ENCODE measurements around the gene ADAMTSL3. TPM values are rescaled to one million over a fixed set of nuclear protein-coding genes. Genes with fewer than 3 reads are reported as not detected.

The ADAMTSL3 gene
- total RNA-seq, 4 donors from 2014 or later: 16.2 to 19.7 (median 19.3) TPM

GRCh38 chr15:83880529-83880928 lies 226.6 kb downstream of the ADAMTSL3 start:
- H3K4me1 ChIP-seq: no peaks in the 10 kb centered on the region
- H3K4me3 ChIP-seq: no peak overlapping the region
- WGBS, 2 donors: 79 to 94% methylated on average over 2 of the region's 2 CpGs
- DNase-seq (ENCODE audit: low spot score in 2 of 2): no peak
- TF ChIP-seq POLR2A (IDR thresholded peaks at IDR 0.05) (no peak), EP300 (IDR thresholded peaks at IDR 0.05) (no peak), CTCF (IDR thresholded peaks at IDR 0.05) (no peak)
- no peaks in the 10 kb centered on the region for H3K9me3 ChIP-seq
- H3K36me3 ChIP-seq: no peaks in the 10 kb centered on the region
- no peak overlapping the region for H3K27ac ChIP-seq
- H3K27me3 ChIP-seq: no peaks in the 10 kb centered on the region

- Histone ChIP-seq H3K27ac (no peak overlapping the region), H3K27me3 (no peaks in the 10 kb centered on the region), H3K9me3 (no peaks in the 10 kb centered on the region), H3K36me3 (no peaks in the 10 kb centered on the region), H3K4me3 (no peak overlapping the region), H3K4me1 (no peaks in the 10 kb centered on the region)
- 86 to 94% methylated on average over 3 of the region's 3 CpGs for WGBS, 2 donors
- no peak for DNase-seq (ENCODE audit: low spot score in 2 of 2)
- TF ChIP-seq CTCF (IDR thresholded peaks at IDR 0.05) (no peak), EP300 (IDR thresholded peaks at IDR 0.05) (no peak), POLR2A (IDR thresholded peaks at IDR 0.05) (no peak)
Measured at GRCh38 chr15:83881156-83881555, 227.2 kb downstream of the ADAMTSL3 start.

- H3K36me3 ChIP-seq: no peaks in the 10 kb centered on the region
- no peaks in the 10 kb centered on the region for H3K9me3 ChIP-seq
- H3K27me3 ChIP-seq: no peaks in the 10 kb centered on the region
- DNase-seq (ENCODE audit: low spot score in 2 of 2): no peak
- 89 to 91% methylated on average over 2 of the region's 2 CpGs for WGBS, 2 donors
- H3K27ac ChIP-seq: no peak overlapping the region
- no peak for TF ChIP-seq POLR2A (IDR thresholded peaks at IDR 0.05)
- TF ChIP-seq CTCF (IDR thresholded peaks at IDR 0.05): no peak
- TF ChIP-seq EP300 (IDR thresholded peaks at IDR 0.05): no peak
- H3K4me1 ChIP-seq: peaks cover 0 to 4% (median 0%) of the 10 kb centered on the region in 4 donors
- no peak overlapping the region for H3K4me3 ChIP-seq
Measured at GRCh38 chr15:83886321-83886720, 232.4 kb downstream of the ADAMTSL3 start.

GRCh38 chr15:83887404-83887803 lies 233.5 kb downstream of the ADAMTSL3 start:
- Histone ChIP-seq H3K36me3 (no peaks in the 10 kb centered on the region), H3K9me3 (no peaks in the 10 kb centered on the region), H3K27me3 (no peaks in the 10 kb centered on the region), H3K27ac (no peak overlapping the region), H3K4me3 (no peak overlapping the region), H3K4me1 (peaks cover 0 to 4% (median 0%) of the 10 kb centered on the region in 4 donors)
- WGBS, 2 donors: 93 to 98% methylated on average over 2 of the region's 2 CpGs
- no peak for DNase-seq (ENCODE audit: low spot score in 2 of 2)
- TF ChIP-seq CTCF (IDR thresholded peaks at IDR 0.05): no peak
- no peak for TF ChIP-seq POLR2A (IDR thresholded peaks at IDR 0.05)
- TF ChIP-seq EP300 (IDR thresholded peaks at IDR 0.05): no peak

- no peaks in the 10 kb centered on the region for H3K36me3 ChIP-seq
- no peaks in the 10 kb centered on the region for H3K9me3 ChIP-seq
Measured at GRCh38 chr15:83887961-83888360, 234.0 kb downstream of the ADAMTSL3 start.

More at GRCh38 chr15:83887961-83888360, 234.0 kb downstream of the ADAMTSL3 start:
- H3K4me3 ChIP-seq: no peak overlapping the region
- no peak overlapping the region for H3K27ac ChIP-seq
- WGBS, 2 donors: 82 to 92% methylated on average over 2 of the region's 2 CpGs
- H3K27me3 ChIP-seq: no peaks in the 10 kb centered on the region
- TF ChIP-seq POLR2A (IDR thresholded peaks at IDR 0.05) (no peak), CTCF (IDR thresholded peaks at IDR 0.05) (no peak), EP300 (IDR thresholded peaks at IDR 0.05) (no peak)
- no peak for DNase-seq (ENCODE audit: low spot score in 2 of 2)
- peaks cover 0 to 4% (median 0%) of the 10 kb centered on the region in 4 donors for H3K4me1 ChIP-seq
